ENCODE measurements around the gene IRS2. TPM values are rescaled to one million over a fixed set of nuclear protein-coding genes. Genes with fewer than 3 reads are reported as not detected.

IRS2 gene
- total RNA-seq, 1 experiment from 2014 or later: 9.2 TPM

GRCh38 chr13:109783815-109784589 lies 2.4 kb downstream of the IRS2 start (continued):
- TF ChIP-seq EZH2 (IDR thresholded peaks at IDR 0.05): no peak
- no peak for TF ChIP-seq CBX3 (IDR thresholded peaks at IDR 0.05; ENCODE audit: low read depth)
- TF ChIP-seq POLR2AphosphoS5 (IDR thresholded peaks at IDR 0.05; ENCODE audit: low read depth, low read length): no peak
- TF ChIP-seq ELF1 (IDR thresholded peaks at IDR 0.05; ENCODE audit: borderline replicate concordance, low read depth): no peak
- TF ChIP-seq JUND (IDR thresholded peaks at IDR 0.05): no peak
- no peak for TF ChIP-seq ZFX (IDR thresholded peaks at IDR 0.05)
- no peak for TF ChIP-seq REST (IDR thresholded peaks at IDR 0.05; ENCODE audit: low read depth)
- TF ChIP-seq ATF3 (IDR thresholded peaks at IDR 0.05): no peak
- no peak for TF ChIP-seq YY1 (IDR thresholded peaks at IDR 0.05; ENCODE audit: extremely low read depth, insufficient replicate concordance, low read depth, low read length)

GRCh38 chr13:109783447-109783814 lies 3.0 kb downstream of the IRS2 start:
- Histone ChIP-seq H3K79me2 (ENCODE audit: insufficient read depth, low read length) (peaks cover 33% of the 10 kb centered on the region; the same call in 1 of the 2 replicates), H3K36me3 (ENCODE audit: control insufficient read depth in 1 of 2, insufficient read depth in 2 of 2, low read length in 2 of 2) (0 out of 4 replicates have a peak, but pooled peaks cover 0 to 2% of the 10 kb centered on the region in 2 experiments), H3K27ac (ENCODE audit: low read depth, low read length) (no peak overlapping the region), H3K27me3 (ENCODE audit: insufficient read depth, low read length) (no peaks in the 10 kb centered on the region), H3K9me3 (ENCODE audit: control insufficient read depth in 1 of 2, insufficient read depth in 1 of 2, low read depth in 1 of 2, low read length in 2 of 2) (no peaks in the 10 kb centered on the region), H2AFZ (ENCODE audit: low read depth, low read length, poor library complexity, severe bottlenecking) (no peak overlapping the region), H3K4me1 (ENCODE audit: control insufficient read depth in 1 of 2, insufficient read depth in 2 of 2, low read length in 2 of 2) (peaks cover under 1 to 21% of the 10 kb centered on the region in 2 experiments; a peak in 3 of 4 replicates), H3K9me2 (ENCODE audit: insufficient read depth) (no peaks in the 10 kb centered on the region), H3K4me2 (ENCODE audit: low read length) (no peak overlapping the region), H4K20me1 (ENCODE audit: insufficient read depth) (no peaks in the 10 kb centered on the region), H3K4me3 (replicated peaks in 1 of 2; ENCODE audit: low read depth in 1 of 2, low read length in 2 of 2) (no peak overlapping the region), H3K9ac (ENCODE audit: low read length) (no peak overlapping the region)
- CTCF ChIA-PET: no interaction called here
- POLR2A ChIA-PET: no interaction called here
- intact Hi-C loops (cut with micrococcal nuclease): no loop called here
- TF ChIP-seq CBX3 (IDR thresholded peaks at IDR 0.05; ENCODE audit: low read depth) (no peak), FOSL1 (IDR thresholded peaks at IDR 0.05; ENCODE audit: low read depth) (no peak), EZH2phosphoT487 (IDR thresholded peaks at IDR 0.05; ENCODE audit: borderline replicate concordance) (no peak), POLR2A (IDR thresholded peaks at IDR 0.05; ENCODE audit: borderline replicate concordance, extremely low read depth, insufficient read depth, insufficient read length) (no peak), ELF1 (IDR thresholded peaks at IDR 0.05; ENCODE audit: borderline replicate concordance, low read depth) (no peak)
- DNase-seq (ENCODE audit: low read depth, low spot score) (no peak), ATAC-seq (no peak)
- no TSS peak for BruUV-seq (replicated peaks)
- RAD21 ChIA-PET (ENCODE audit: low non-redundant PET in 1 of 2, low total read pairs in 2 of 2, uncharacterized antibody in 2 of 2, unreplicated experiment in 2 of 2): no interaction called here
